VCaP (cell line): Measurements from ENCODE around the gene FKBP10.
A peak's percentile ranks its signal among the peaks of the same experiment; 100 is the strongest.

ENCODE experiments used
- H3K27ac ChIP-seq: fragments of 450-650 bp; 2 replicates; pipeline ENCODE4 v1.5.1; 2017
- TF ChIP-seq, protein P1 (sequence below): fragments of 450-650 bp; conservative IDR thresholded peaks from 2 replicates; pipeline ENCODE4 v1.5.1; 2017; ENCODE audit warnings: mild to moderate bottlenecking, moderate library complexity

The FKBP10 gene

DNA sequence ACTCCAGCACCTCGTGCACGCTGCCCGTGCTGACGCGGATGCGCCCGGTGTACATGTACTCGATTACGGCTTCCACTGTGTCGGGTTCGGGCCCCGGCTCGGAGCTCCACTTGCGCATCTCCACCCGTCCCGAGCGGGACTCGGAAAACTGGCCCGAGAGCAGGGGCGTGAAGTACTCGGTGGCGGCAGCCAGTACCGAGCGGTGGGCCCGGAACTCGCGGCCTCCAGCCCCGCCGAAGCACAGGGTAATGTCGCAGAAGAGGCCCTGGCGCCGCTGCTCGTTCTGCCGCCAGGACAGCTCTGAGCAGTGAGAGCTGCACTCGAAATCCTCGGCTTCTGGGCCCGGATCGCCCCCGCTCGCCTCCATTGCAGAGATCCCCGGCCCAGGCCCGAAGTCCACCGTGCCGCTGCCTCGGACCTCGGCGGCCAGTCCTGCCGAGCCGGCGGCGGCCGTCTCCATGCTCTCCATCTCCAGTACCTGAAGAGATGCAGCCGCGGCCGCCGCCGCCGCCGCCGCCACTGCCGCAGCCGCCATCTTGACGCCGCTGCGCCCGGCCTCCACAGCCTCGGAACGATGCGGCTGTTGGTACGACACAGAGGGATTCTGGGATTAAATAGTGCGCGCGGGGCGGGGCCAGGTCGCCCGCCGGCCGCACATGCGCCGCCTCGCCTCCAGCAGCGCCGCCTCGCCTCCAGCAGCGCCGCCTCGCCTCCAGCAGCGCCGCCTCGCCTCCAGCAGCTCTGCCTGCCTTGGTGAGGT is 52.2 kb downstream of the FKBP10 start, which contains the start of gene KLHL11:
Gene KLHL11, minus strand, starts transcription at position 588 of the 760 bp plus-strand sequence. Its CDS starts 53 bp downstream, at position 535.
- TF ChIP-seq, protein P1, sequence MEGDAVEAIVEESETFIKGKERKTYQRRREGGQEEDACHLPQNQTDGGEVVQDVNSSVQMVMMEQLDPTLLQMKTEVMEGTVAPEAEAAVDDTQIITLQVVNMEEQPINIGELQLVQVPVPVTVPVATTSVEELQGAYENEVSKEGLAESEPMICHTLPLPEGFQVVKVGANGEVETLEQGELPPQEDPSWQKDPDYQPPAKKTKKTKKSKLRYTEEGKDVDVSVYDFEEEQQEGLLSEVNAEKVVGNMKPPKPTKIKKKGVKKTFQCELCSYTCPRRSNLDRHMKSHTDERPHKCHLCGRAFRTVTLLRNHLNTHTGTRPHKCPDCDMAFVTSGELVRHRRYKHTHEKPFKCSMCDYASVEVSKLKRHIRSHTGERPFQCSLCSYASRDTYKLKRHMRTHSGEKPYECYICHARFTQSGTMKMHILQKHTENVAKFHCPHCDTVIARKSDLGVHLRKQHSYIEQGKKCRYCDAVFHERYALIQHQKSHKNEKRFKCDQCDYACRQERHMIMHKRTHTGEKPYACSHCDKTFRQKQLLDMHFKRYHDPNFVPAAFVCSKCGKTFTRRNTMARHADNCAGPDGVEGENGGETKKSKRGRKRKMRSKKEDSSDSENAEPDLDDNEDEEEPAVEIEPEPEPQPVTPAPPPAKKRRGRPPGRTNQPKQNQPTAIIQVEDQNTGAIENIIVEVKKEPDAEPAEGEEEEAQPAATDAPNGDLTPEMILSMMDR = peak; percentile 26
- H3K27ac ChIP-seq = peak within 1 kb of the TSS; percentile 86

DNA sequence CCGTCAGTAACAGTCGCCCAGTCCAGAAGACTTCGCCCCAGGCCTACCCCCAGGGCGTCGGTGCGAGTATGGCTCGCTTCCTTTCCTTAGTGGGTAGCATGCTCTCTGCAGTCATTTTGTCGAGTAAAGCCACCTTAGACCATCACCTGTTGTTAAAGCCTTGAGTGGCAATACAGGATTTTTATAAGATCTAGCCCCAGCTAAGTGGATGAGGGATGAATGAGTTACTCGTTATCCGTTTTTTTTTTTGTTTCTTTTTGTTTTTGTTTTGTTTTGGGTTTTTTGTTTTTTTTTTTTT is 52.7 kb downstream of the FKBP10 start:
- peak overlapping the region; percentile 86 for H3K27ac ChIP-seq
- TF ChIP-seq, protein P1 = no peak

DNA sequence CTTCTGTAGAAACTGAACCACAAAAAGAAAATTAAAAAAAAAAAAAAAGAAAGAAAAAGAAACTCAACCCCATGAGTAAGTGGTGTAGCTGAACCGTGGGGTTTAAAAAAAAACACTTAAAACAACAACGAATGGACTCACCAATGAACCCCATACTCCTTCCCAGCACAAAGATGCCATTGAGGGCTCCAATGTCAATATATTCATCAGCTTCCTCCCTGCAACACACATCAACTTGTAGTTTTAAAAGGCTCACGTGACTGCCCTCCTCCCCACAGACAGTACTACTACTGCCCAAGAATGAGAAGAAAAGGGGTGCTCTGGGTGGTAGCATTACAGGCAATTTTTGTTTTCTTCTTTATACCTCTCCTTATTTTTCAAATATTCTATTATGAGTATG is 55.8 kb downstream of the FKBP10 start:
- TF ChIP-seq, protein P1 = no peak

DNA sequence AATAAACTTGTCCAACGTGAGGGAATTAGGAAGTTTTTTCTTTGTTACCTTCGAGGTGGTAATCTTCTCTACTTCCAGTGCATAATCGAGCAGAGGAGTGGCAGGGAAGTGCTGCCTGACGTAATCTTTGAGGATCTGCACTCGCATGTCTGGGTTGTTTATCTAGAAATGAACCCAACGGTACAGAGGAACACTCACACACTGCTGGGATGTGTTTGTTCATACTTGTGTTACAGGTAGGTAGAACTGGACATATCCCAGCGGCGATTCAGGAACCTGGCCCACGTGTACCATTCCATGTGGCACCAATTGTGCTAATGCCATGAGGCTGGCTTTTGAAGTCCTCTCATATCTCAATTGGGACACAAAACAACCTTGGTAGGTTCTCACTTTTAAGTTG is 56.6 kb downstream of the FKBP10 start:
- H3K27ac ChIP-seq = peak overlapping the region; percentile 10; the same call in 1 of the 2 replicates
- TF ChIP-seq, protein P1 = no peak

More for the DNA sequence above, 55.8 kb downstream of the FKBP10 start:
- no peak overlapping the region for H3K27ac ChIP-seq

DNA sequence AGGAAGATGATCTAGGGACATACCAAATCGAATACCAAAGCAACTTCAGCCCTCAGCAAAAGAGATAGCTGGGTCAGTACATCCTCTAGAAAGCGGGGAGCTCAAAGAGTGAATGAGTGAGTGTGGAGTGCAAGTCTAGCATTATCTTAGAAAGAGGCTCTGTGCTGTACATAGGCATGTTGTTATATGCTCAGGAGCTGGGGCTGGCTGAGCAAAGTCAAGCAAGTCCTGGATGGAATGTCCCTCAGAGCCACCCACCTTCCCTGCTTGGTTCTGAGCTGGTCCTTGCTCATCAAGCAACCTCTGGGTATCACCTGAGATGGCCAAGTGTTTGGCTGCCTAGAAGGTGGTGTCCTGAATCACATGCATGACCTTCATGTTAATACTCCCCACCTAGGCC is 57.3 kb downstream of the FKBP10 start:
- TF ChIP-seq, protein P1 = no peak

DNA sequence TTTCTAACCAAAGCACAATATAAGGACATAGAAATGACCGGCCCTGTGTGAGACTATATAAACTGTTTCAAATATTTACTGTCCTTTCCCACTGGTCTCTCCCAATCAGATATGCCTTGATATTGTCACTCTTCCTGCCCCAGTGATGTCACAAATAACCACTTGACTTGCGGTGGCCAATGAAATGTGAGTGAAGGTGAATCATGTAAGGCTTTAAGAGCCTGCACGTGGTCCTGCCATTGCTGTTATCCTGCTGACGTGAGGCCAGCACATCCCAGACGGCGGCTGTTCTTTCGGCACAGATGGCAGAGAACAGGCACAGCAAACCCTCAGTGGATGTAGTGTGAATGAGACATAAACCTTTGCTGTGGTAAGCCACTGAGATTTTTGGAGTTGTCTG is 57.8 kb downstream of the FKBP10 start:
- H3K27ac ChIP-seq = no peak overlapping the region
- TF ChIP-seq, protein P1 = no peak

More for the DNA sequence above, 57.3 kb downstream of the FKBP10 start:
- H3K27ac ChIP-seq = peak overlapping the region; percentile 10; the same call in 1 of the 2 replicates

DNA sequence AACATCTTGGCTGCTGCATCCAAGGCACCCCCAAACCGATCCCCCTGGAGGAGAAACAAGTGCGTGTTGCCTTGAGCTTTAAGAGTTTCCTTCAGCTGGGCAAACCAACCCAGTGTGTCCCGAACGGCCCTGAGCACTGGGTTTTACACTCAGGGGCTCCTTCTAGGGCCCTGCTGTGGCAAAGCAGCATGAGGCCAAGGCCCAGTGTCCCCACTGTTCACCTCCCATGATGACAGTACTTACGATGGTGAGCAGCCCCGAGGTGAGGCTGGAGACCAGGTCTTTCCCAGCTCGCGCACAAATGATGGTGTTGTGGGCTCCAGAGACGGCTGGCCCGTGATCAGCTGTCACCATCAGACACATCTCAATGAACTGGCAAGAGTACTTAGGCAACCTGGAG is 59.0 kb downstream of the FKBP10 start:
- TF ChIP-seq, protein P1 = no peak
- H3K27ac ChIP-seq = no peak overlapping the region
